NCI-H2107 treated with DMSO at 0.1 percent for 48 hours (cell line): ENCODE data around the gene CBFA2T2.
"Not testable (repeated sequence)": the region's sequence is repeated elsewhere in the genome, so short reads cannot be mapped to it uniquely, and the experiment has no call there.

Source experiments
- DNase-seq: peaks from one replicate; lab custom pipeline; 2025; ENCODE audit not compliant: unreplicated experiment; lab: John Stamatoyannopoulos, UW

The CBFA2T2 gene

GRCh38 chr20:33569802-33570391, 80.0 kb downstream of the CBFA2T2 start:
- DNase-seq, result no peak

DNA sequence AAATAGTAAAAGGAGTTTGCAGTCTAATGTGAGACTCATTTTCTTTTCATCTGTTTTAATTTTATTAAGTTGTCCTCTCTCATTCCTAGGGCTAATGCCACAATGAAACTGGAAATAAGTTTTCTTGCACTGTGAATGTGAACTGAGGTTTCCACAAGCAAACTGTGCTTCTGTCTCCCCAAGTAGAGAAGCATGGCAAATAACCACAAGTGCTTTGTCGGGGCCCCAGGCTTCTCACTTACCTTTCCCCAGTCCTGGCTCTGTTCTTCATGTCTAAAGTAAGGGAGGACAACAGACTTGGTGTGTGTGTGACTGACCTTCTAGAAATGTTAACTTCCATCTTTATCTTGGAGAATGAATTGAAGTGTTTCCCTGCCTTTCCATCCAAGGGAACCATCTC, 80.8 kb downstream of the CBFA2T2 start:
- peak; percentile 28 for DNase-seq

GRCh38 chr20:33573268-33573667, 83.4 kb downstream of the CBFA2T2 start:
- not testable (repeated sequence) for DNase-seq

GRCh38 chr20:33575282-33575681, 85.4 kb downstream of the CBFA2T2 start:
- no peak for DNase-seq

DNA sequence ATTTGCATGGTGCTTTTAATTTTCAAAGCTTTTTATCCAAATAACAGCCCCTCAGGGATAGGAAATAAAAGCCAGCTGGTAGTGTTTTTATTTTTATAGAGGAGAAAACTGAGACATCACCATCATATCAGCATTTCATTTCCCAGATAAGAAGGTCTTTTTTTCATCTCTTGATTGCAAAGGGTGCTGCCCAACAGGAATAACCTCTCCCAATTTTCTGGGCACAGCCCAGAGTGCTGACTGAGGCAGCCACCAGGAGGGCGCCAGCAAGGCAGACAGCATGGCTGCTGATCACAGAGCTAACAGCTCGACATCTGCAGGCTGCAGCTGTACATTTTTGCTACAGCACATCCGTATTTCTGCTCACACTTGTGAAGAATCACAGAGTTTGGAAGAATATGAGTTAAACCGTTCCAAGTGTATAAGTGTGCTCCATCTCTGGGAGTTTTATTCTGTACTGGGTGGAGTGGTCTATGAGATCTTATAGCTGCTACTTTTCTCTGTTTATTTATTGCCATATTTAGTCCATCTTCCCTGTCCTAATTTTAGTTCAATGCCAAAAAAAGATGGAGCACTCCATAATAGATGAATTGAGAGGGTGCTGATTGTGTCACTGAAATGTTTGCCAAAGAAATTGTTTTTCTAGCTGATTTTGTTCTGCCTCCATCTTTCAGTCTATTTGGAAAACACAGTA, 86.7 kb downstream of the CBFA2T2 start:
- no peak for DNase-seq

DNA sequence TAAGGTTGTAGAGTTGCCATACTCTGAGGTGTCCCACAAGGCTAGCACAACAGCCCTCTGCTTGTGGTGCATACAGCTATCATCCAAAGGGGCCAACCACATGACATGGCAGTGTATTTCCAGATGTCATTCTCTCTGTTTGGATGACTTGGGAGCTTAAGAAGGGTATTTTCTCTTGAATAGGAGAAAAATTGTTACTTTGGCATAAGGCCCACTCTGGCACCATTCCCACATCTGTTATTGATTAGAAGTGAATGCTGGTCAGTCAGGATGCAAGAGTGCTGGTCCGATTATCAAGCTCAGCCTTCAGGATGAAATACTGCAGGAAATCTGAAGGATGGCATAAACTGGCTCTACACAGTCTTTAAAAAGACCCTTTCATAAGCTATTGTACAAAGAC, 88.6 kb downstream of the CBFA2T2 start:
- DNase-seq, result no peak

DNA sequence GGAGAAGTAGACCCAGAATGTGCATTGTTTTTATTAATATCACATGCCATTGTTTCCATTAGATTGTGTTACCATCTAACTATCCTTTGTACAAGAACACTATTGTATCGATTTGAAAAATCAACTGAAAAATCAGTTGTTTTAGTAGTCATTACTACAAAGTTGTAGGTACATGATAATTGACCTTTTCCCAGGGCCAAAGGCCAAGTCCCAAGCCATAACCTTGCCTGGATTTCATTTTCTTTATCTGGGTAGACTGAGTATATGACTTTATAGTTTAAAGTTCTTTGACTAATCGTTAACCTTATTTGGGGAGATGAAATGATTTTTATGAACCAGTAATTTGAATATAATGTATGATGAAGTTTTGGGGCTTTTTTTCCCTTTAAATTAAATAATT, 93.2 kb downstream of the CBFA2T2 start:
- DNase-seq, result no peak

- no peak for DNase-seq
These were observed 95.1 kb downstream of the CBFA2T2 start for GRCh38 chr20:33584976-33585375.

DNA sequence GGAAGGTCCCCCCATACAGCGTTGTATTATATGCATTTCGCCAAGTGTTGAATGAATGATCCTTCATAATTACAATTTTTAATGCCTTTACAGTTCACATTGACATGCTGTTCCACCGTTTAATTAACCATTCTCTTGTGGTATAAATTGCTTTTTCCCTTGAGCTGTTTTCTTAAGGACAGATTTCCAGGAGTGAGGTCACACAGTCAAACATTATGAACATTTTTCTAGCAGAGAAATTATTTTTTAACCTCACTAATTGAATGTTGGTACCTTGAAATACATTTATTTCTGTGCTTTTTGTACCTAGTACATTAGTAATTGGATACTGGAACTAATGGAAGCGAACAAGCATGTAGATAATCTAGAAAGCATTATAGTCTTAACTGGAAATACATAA, 95.5 kb downstream of the CBFA2T2 start:
- no peak for DNase-seq

DNA sequence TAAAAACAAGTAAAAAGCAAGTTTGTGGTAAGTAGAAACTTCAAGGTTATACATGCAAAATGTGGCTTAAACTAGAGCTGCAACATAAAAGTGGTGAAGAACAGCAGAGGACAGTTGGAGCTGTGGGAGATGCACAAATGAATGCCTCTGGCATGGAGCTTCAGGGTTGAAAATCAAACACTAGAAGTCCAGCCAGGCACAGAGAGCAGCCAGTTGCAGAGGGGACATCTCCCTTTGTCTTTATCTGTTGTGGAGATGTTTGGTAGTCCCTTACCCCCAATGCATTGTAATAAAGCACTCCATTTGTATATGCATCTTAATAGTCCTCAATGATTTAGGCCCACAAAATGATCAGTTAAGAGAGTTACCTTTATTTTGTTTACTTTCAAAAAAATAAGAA, 99.2 kb downstream of the CBFA2T2 start:
- no peak for DNase-seq

DNA sequence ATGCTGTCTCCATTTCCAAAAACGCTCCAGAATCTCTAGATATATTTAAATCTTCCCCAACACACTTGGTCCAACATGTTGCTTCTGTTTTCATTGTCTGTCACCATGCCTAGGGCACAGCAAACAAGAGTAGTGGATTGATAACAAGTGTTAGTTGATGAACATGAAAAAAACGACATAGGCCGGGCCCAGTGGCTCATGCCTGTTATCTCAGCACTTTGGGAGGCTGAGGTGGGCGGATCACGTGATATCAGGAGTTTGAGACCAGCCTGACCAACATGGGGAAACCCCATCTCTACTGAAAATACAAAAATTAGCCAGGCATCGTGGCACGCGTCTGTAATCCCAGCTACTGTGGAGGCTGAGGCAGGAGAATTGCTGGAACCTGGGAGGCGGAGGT, 102.0 kb downstream of the CBFA2T2 start:
- DNase-seq, result not testable (repeated sequence)

DNA sequence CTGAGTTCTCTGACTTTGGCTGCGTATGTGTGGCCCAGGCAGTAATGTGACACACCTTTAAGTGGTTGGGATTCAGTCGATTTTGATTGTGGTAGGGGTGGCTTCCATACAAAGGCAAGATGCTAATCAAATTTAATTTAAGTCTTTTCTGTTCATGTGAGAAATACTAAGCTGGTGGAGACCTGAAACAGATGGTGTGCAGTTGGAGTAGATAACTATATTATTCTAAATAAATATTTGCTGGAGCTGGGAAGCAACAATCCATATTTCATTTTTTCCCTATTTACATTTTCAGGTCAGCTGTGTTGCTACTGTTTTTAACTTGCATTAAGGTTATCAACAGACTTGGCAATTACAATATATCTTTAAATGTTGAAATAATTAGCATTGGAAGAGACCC, 104.8 kb downstream of the CBFA2T2 start:
- DNase-seq, result peak; percentile 11

- no peak for DNase-seq
These were observed 110.5 kb downstream of the CBFA2T2 start for GRCh38 chr20:33600414-33600813.

- no peak for DNase-seq
These were observed 111.1 kb downstream of the CBFA2T2 start for GRCh38 chr20:33600981-33601380.

- no peak for DNase-seq
These were observed 112.0 kb downstream of the CBFA2T2 start for GRCh38 chr20:33601861-33602260.

GRCh38 chr20:33602826-33603590, 113.1 kb downstream of the CBFA2T2 start:
- no peak for DNase-seq

- no peak for DNase-seq
These were observed 114.4 kb downstream of the CBFA2T2 start for GRCh38 chr20:33604084-33604990.

GRCh38 chr20:33604991-33605370, 115.1 kb downstream of the CBFA2T2 start:
- no peak for DNase-seq

GRCh38 chr20:33606118-33606771, 116.3 kb downstream of the CBFA2T2 start:
- no peak for DNase-seq

DNA sequence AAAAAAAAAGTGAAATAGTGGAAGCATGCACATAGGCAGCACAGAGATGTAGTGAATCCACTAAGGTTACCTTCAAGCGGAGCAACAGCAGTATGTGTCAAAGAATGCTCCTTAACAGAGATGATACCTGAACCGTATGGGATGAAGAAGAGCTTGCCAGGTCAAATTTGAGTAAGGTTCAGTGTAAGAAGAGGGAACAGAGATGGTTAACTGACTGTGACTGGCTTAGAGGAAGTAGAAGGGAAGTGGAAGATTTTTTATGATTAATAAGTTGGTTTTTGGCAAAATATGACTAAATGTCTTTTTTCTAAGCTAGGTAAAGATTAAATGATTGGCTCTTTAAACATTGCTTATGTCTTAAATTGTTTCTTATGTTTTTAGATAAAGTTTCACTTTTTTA, 119.6 kb downstream of the CBFA2T2 start:
- no peak for DNase-seq

DNA sequence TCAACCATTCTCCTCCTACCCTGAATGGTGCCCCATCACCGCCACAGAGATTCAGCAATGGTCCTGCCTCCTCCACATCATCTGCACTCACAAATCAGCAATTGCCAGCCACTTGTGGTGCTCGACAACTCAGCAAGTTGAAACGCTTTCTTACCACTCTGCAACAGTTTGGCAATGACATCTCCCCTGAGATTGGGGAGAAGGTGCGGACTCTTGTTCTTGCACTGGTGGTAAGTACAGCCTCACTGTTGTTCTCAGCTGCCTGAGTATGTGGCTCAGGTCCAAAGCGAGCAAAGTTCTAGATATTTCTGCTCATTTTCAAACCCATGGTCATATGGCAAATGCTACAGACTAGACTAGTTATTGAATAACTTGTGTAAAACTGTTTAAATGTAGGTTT, 121.2 kb downstream of the CBFA2T2 start:
- no peak for DNase-seq
